Measurements from ENCODE around the gene PKIG.
A peak's percentile ranks its signal among the peaks of the same experiment; 100 is the strongest.

PKIG gene

DNA sequence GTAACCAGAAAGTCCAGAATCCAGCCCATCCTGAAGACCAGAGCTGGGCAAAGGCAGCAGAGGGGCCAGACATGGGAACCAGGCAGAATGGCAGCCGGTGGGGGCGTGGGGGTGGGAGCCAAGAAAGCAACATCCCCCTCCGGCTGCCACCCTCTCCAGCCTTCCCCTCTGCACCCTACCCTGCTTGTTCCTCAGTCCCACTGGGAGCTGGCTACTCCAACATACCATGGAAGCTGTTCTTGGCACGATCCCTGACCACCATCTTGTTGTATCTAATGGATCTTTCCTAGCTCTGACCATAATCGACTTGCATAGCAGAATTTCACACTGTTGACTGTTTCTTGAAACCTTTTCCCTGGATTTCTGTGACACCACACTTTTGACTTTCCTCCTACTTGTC lies 38.9 kb downstream of the PKIG start:
- no peak for DNase-seq

DNA sequence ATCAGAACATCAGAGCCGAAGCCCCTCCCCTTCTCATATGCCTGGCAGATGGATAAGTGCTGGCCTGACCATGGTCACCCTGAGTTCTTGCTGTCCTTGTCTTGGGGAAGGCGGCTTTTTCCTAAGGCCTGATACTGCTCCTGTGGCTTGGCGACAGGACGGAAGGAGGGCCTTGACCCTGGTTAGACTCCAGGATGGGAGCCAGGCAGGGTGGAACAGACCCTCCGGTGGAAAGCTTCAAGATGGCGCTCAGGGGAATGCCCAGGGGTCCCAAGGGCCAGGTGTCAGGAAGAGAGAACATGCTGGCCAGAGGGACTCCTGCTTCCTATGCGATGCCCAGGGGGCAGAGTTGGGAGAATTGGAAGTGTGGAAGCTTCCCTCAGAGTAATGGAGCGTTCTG lies 39.6 kb downstream of the PKIG start:
- no peak for DNase-seq

DNA sequence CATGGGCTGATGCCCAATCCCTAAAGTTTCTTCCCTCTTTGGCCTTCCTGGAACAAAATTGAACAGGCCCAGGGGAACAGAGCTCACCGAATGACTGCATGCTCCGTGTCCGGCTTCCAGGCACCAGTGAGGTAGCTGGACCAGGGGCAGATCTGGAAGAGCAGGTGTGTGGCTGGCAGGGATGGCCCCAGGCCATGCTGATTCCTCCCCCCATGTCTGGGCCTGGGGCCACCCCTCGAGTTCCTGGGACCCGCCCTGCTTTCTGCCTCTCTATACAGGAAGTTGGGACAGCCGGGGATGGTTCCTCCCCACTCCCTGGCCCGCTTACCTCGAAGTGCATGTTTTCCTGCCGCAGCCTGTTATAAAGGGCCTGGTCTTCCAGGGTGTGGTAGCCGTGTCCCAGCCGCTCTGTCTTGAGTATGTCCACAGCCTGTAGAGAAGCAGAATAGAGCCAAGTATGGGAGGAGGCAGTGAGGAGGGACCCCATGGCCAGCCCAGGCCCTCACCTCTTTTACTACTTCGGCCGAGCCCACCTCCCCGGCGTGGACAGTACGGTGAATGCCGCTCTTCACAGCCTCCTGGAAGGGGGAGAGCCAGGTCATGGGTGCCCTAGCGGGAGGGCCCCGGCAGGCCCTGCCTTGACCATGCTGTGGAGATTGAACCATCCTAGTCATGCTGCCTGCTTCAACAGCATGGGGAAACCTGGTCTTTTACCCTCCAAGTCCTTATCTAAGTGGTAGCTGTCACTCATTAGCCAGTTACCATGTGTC lies 40.3 kb downstream of the PKIG start:
- DNase-seq: no peak

DNA sequence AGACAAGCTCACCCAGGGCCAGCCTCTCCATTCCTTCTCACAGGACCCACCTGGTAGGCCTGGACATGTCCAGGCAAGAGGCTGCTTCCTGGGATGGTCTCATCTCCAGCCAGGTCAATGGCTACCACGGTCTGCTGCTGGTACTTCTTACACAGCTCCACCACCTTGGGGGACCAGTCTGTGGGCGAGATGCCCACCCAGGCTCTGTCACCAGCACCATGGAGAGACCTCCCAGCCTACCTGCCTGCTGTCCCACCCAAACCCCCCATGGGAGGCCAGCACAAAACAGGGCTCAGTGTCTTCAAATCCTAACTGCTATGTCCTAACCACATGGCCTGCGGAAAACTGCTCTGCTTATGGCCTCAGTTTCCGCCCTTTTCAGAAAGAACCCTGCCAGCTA lies 41.8 kb downstream of the PKIG start:
- no peak for DNase-seq

DNA sequence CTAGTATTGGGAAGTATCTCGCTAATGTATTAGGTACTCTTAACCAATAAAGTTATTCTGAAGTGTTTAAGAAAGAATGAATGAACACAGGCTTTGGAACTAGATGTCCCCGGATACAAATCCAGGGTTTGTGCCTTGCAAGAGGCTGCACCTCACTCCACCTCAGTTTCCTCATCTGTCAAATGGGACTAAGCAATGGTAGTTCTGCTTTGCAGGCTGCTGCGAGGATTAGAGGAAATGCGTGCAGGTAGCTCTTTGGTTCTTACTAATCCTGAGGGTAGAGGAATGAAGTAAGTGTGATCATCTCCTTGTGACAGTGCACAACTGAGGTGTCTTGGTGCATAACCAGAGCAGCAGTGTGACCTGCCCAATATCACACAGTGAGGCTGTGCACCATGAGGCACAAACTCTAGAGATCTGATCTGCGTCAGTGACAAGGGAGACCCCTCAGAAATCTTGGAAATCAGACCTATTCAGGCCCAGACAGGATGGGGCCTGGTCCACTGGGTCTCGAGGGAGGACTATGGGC lies 42.4 kb downstream of the PKIG start:
- DNase-seq: no peak

DNA sequence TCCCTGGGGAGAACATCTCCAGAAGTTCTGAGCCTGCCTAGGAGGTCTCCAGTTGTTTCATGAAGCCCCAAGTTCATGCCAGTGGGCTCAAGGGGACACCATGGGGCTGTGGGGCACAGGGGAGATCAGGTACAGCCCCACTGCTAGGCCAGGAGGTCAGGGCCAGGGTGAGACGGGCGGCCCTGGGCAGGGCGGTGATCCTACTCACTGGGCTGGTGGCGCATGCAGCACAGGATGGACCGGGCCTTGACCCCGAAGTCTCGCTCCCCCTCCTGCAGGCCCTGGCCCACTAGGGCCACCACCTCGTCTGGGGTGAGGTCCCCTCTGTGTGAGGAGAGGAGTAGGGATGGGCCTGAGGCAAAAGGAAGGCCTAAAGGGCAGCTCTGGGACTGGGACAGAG lies 43.0 kb downstream of the PKIG start:
- no peak for DNase-seq

DNA sequence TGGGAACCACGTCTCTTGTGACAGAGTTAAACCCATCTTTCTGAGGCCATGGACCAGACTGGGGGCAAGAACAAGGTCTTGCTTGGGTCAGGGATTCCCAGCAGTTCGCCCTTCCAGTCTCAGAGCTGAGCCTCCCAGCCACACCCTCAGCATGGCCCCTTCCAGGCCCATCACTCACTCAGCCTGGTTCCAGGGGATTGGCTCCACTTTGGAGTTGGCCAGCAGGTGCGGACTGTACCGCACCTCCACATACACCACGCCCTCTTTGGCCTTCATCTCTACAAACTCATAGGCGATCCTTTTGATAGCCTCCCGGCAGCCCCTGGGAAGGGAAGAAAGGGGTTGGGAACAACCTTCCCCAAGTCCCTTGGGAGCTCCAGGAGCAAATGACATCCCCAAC lies 43.9 kb downstream of the PKIG start:
- no peak for DNase-seq

DNA sequence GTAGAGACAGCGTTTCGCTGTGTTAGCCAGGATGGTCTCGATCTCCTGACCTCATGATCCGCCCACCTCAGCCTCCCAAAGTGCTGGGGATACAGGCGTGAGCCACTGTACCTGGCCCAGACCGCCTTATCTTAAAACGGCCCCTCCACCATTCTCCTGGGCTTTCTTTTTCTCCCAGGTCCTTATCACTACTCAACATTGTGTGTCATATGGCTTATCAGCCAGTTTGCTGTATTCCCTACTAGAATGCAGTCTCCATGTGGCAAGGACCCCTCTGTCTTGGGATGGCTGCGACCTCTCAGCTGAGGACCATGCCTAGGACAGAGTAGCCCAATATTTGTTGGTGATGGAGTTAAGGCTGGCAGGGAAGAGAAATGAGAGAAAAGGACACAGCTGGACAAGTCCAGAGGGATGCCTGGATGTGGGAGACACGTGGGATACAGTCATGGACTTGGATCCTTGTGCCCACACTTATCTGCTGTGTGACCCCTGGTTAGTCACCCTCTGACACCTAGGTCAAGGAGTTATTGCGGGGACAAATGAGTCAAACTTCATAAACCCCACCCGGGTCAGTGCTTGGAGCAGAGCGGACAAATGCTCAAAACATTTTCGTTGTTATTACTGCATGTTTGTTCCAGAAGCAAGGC lies 45.1 kb downstream of the PKIG start:
- no peak for DNase-seq

DNA sequence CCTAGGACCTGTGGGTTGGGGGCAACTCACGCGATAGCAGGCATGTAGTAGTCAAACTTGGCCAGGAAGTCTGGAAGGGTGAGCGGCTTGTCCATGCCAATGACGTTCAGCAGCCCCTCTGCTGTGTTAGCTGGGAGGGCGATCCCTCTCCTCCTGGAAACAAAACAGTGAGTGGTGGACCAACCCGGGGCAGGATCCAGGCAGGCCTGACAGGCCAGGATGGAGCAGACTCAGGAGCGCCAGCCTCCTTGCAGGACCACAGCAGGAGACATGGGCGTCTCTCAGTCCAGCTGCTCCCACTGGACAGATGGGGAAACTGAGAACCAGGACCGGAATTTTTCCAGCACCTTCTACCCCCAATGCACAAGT lies 46.6 kb downstream of the PKIG start:
- DNase-seq: no peak

DNA sequence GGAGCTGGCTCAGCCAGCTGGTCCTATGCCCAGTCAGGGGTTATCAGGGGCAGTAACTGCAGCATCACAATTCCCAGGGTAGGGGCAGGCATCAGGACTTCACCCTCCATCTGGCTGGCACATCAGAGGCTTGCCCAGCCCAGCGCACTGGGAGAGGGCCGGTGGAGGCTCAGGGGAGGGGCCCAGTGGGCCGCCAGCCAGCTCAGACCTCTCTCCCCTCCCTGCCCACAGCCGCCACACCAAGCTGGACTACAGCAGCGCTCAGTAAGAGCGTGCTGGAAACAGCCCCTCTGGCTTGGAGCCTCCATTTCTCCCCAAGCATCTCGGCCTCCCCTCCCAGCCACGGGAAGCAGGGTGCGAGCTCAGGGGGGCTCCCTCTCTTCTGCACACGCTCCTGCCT lies 47.2 kb downstream of the PKIG start:
- no peak for DNase-seq

DNA sequence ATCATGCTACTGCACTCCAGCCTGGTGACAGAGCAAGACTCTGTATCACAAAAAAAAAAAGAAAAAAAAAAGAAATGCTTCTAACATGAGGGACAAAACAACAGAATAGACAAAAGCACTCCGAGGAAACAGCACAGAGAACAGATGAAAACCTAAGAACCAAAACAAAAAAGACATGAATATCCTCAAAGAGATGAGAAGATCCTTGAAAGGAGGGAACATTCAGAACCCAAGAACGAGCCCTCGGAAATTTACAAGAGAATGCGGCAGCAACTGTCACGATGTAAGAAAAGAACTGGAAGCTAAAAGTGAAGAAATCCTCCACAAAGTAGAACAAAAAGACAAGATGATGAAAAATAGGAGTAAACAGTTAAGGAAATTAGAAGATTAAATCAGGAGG lies 47.9 kb downstream of the PKIG start:
- DNase-seq: no peak

DNA sequence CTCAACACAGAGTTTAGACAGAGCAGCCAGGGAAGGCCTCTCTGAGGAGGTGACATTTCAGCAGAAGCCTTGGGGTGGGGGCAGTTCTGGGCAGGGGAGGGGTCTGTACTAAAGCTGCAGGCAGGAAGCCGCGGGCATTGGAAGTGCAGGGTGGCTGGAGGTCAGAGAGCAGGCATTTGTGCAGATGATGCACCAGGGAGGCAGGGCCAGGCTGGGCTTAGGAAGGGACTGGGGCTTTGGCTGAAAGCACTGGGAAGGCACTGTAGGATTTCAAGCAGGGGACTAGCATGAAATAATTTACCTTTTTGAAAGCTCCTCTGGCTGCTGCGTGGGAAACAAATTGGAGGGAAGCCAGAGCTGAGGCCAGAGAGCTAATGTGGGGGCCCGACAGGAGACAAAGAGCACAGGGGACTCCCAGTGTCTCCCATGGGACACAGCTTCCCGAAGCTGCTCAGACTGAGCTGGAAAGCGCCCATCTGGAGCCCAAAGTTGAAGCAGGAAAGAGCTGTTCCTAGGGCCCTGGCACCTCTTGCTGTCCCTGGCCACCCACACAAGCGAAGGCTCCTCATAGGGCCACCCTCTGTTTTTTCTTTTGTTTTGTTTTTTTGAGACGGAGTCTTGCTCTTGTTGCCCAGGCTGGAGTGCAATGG lies 49.8 kb downstream of the PKIG start:
- no peak for DNase-seq

DNA sequence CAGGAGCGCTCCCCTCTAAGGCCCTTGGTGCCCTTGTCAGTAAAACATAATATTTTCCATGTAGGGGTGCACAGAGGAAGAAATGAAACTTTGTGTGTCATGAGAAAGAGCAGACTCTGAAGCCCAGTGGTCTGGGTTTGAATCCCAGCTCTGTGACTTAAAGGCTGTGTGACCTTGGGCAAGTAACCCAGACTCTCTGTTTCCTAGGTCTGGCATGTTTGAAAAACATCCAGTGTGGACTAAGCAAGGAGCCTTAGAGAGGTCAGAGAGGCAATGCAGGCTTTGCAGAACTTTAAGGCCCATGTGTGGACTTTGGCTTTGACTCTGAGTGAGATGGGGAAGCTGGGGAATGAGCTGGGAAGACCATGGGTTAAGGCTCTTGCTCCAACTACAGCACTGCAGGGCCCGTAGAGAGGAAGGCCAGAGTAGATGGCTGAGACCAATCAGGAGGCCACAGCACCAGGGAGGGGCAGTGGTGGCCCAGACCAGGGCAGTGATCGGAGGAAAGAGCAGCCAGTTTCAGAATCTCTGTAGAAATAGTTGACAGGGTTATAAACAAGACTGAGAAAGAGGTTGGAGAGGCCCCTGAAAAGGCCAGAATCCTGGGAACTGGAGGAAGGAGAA lies 50.9 kb downstream of the PKIG start:
- no peak for DNase-seq

DNA sequence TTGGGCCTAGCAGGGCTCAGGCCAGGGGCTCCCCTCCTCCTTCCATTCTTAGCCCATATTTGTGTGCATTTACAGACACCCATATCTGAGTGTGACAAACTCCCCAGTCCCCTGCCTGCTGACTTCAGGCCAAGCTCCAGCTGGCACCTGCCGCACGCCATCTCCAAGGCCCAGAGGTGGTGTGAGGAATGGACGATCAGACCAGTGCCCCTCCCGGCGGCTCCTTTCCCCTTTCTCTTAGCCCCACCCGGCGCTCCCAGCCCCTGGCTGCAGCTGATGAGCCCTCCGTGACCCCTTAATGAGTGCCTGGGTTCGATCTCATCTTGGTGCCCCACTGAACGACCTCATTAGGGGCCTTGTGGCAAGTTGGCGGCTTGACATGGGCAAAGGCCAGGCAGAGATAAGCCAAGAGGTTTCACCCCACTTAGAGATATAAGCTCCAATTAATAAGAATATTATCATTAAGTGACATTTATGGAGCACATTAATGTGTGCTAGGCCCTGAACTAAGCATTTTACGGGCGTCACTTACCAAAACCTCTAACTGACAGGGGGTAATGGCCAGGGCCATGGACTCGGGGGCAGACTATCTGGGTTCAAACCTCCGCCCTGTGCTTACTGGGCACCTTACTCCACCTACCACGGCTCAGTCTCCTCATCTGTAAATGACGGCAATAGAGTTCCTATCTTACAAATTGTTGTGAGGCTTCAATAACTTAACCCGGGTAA lies 51.7 kb downstream of the PKIG start:
- DNase-seq: no peak

DNA sequence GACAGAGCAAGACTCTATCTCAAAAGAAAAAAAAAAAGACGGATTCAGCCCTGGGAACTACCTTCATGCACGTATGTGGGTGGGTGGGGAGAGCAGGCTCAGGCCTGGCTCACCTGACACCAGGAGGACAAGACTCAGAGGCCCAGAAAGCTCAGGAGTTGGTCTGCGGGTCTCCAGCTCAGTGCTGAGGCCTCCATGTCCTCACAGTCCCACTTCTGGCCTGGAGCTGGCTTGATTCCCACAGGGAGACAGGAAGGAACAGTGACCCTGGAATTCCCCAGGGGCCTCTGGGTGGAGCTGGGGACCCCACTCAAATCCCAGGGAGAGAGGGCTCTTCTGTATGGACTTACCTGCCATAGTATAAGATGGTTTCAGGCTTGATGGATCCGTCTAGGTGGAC lies 53.5 kb downstream of the PKIG start:
- no peak for DNase-seq

DNA sequence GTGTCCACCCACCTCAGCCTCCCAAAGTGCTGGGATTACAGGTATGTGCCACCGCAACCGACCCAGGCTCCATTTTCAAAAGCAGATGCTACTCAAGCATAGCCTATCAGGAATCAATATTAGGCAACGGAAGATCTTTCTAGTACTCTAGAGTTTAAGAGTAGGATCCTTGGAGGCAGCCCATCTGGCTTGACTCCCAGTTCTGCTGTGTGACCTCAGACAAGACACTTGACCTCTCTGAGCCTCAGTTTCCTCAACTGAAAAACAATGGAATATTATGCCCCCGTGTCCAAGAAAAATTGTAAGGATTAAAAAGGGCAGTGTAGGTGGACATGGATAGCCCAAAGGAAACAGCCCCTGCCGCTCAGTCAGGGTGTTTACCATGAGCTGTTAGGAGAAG lies 54.7 kb downstream of the PKIG start:
- no peak for DNase-seq

DNA sequence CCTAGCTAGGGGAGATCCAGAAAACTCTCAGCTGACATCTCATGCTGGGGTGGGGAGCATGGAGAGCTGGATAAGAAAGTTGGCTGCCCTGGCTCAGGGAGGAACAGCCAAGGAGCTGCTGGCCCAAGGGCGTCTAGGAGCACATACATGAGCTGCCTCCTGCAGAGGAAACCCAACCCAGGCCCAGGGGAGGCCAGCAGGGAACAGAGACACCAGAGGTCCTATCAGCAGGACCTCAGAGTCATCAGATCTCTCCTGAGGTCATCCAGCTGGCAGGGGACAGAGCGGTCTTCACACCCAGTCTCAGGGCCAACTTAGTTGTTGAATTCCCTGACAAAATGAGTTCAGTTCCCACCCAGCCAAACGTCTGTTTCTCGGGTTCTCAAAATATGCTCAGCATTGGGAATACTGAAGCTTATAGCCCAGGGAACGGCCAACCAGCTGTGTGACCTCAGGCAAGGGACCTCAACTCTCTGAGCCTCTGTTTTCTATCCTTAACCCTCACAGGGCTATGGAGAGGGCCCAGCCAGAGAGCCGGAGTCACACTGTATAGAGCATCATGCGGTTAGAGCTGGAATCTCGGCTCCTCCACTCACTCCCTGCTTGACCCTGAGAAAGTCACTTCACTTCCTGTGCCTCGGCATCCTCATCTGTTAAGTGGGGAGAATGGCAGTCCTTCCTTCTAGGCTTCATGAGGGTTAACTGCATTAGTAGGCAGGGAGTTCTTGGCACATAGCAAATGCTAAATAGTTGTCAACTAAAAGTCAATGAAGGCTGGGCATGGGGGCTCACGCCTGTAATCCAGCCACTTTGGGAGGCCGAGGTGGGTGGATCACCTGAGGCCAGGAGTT lies 55.4 kb downstream of the PKIG start:
- no peak for DNase-seq

DNA sequence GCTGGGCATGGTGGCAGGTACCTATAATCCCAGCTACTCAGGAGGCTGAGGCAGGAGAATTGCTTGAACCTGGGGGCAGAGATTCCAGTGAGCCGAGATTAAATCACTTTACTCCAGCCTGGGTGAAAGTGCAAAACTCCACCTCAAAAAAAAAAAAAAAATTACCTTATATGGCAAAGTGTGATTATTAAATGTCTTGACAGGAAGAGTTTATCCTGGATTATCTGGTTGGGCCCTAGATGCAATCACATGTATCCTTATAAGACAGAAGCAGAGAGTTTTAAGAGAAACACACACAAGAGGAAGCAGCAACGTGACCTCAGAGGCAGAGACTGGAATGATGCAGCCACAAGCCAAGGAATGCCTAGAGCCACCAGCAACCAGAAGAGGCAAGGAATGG lies 58.1 kb downstream of the PKIG start:
- DNase-seq: no peak

DNA sequence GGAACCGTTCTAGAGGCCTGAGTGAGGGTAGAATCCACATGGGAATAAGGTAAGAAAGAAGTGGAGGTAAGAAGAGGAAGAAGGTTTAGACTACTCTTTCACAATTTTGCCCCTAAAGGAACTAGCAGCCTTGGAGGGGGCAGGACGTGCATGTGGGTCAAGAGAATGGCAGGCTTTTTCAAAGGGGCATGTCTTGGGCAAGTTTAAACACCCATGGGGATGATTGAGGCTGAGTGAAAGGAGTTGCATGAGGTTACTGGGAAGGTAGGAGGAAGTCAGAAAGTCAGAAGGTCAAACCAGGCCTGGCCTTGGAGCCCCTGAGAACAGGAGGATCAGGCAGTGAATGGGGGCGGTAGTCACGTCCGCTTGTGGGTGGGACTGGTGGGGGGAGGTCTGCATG lies 58.9 kb downstream of the PKIG start:
- no peak for DNase-seq

DNA sequence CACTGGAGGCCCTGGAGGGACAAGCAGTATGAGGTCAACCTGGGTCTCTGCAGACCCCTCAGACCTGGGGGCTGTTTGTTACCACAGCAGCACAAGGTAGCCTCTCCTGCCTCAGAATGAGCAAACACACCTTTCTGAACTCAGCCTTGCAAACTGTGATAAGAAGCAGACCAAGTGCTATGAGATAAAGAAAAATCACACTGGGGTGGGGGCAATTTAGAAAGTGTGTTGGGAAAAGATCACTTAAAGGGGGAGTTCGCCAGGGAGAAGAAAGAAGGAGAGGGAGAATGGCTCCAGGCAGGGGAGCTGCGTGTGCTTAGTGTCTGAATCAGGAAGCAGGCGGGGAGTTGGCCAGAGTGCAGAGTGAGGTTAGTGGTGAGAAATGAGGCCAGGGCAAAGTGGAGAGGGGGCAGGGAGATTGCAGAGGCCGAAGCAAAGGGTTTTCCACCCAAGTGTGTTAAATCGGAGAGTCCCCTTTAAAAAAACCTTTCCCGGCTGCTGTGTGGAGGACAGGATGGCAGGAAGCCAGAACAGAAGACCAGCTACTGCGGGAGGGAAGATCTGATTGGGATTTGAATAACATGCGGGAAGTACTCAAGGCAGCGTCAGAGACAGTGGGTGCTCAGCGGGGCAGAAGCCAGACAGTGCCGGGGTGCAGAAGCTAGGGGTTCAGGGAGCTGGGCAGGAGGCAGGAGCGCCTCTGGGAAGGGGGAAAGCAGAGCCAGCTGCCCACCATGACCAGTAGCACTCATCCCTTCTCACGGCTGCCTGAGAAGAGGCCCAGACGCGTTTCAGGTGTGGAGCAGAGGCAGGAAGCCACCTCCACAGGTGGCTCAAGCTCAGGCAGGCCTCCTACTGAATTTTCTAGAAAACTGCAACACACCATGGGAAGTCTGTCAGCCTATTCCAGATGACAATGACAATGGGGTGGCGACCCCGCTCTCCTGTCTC lies 60.1 kb downstream of the PKIG start:
- DNase-seq: peak; percentile 89

DNA sequence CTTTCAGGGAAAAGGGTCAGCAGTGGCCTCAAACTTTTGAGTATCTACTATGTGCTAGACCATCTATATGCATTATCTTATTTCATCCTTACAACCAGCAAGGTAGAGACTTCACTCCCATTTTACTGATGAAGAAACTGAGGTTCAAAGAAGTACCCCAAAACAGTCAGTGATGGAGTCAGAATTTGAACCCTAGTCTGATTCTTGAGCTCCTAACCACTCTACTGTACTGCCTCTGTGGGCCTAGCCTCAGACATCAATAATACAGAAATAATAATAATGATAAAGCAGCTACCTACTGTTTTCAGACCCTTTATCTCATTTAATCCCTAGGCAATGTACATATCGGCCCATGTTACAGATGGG lies 60.8 kb downstream of the PKIG start:
- no peak for DNase-seq
